ENCODE results near the gene CYFIP2.
"Not testable (repeated sequence)": the region's sequence is repeated elsewhere in the genome, so short reads cannot be mapped to it uniquely, and the experiment has no call there.

The CYFIP2 gene

DNA sequence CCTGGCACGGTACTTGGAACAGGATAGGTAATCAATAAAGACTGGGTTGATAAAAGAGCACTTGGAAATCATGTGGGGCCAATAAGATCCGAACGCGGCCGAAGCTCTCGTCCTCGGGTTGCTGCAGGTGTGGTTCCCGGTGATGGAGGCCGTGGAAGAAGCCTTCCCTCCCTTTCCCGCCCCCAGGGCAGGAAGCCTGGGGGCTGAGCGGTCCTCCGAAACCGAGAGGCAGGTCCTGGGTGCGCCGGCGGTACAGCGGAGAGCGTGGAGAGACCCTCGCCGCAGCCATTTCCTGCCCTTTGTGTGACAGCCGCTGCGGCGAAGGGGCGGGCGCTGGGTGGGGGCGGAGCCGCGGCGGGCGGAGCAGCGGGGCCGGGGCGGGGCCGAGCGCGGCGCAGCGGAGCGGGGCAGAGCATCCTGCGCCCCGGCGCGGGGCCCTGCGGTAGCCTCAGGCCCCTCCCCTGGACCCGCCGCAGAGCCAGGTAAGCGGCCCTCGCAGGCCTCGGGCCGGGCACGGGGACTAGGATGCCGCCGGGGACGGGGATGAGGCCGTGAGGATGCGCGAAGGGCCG, at the start of gene CYFIP2:
TSS of gene CYFIP2 (plus strand) at position 410 of the 572 bp plus-strand sequence. CDS start 19,239 bp downstream, outside the sequence.
- peak; percentile 65 to 78 for DNase-seq (ENCODE audit: low read depth in 1 of 2, low spot score in 1 of 2)

DNA sequence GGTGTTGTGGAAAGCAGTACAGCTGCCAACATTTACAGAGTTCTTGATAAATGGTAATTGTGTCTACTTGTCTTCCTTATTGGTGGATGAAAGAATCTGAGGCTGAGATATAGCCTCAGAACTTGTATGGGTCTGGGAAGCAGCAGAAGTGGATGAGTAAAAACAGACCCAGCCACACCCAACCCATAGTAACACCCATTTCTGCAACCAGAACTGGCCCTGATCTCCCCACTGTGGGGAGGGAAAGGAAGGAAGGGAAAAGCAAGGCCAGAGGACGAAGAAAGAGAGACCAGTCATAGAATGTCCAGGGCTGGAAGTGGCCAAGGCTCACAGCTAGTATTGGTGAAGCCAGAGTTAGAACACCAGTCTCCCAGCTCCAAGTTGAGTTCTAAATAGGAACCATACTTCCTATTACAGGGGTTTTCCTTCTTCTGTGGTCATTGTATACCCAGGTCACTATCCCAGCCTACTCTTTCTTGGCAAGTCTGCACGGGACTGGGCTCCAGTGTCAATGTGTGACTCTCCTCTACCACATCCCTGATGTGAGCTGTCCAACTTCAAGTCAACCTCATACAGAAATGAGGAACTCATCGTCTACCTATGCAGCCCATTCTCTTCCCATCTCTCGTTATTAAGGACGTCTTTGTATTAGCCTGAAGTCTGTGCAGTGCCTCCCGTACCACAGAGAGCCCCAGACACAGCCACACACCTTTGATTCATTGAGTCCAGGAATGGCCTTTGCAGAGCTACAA, 49.4 kb upstream of the CYFIP2 start:
- no peak for DNase-seq (ENCODE audit: low read depth in 1 of 2, low spot score in 1 of 2)

DNA sequence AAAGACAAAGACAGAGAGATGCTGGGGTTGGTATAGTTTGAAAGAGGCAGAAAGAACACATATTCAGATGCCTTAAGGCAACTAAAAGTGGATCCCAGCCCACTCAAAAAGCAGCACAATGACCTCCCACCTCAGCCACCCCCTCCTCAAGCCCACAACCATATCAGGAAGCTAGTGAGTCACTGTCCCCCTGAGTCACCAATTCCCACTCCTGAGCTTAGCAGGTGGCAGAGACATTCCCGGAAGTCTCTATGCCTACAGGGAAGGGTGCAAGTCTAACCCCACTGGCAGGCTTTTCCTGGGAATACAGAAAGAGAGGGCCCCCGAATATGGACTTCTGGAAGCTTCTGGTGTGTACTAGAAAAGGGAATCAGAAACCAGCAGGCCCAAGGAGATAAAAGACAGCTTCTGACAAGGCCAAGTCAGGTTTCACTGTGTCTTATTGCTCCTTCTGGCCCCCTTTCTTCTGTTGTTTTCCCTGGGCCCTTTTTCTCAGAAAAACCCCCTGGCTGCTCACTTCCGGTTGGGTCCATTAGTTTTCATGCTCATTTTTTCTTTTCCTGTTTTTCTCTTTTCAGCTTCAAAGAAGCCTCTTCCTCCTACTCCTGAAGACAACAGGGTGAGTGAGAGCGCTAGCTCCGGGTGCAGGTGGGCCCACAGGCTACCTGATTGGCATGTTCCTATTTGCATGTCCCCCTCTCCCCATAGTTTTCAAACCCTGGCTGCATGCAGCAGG, 48.5 kb upstream of the CYFIP2 start:
- peak in 1 of 2 donors; percentile 41 for DNase-seq (ENCODE audit: low read depth in 1 of 2, low spot score in 1 of 2)

DNA sequence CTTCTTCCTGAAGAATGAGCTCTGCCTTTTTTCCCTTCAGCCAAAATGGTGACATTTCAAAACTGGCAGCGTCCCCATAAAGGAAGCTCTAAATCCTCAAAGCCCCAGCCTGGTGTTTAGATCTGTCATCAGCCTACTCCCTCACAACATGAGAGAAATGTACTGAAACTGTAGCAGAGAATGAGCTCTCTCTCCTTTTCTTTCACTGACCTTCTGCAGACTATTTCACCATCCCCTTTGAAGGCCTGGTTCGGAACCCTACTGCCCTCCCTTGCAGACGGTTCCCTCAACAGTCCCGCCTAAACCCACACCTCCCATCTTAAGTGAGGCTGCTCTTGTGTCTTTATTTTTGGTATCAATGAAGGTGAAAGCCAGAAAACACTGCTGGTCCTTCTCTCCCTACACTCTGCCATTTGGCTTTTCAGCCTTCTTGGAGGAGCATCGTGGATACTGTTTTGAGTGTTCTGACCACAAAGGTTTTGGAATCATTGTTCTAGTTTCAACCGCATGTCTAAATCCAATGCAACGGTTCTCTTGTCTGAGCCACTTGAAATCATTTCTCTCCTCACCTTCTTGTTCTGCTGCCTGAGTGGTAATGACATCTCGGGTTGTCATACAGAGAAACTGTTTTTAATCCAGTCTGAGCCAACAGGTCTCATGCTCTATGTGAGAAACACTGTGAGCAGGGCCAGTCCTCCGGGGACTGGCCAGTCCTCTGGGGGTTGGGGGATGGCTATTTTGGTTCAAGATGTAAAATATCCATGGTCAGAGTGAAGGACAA, 46.2 kb upstream of the CYFIP2 start:
- DNase-seq (ENCODE audit: low read depth in 1 of 2, low spot score in 1 of 2): no peak

DNA sequence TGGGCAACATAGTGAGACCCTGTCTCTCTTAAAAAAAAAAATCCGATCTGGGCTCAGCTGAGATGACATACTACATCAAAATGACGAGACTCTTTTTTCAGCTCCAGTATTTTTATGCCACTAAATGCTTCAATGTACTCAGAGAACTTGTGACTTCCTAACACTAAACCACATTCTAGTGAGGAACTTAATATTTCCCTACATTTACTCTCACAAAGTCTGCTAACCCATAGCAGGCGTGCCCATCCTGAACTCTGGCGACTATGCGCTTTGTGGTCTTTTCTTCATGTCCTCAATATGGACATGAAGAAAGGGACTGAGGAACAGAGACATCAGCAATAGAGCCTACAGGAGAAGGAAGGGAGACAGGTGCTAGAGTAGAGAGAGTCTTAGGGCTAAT, 44.0 kb upstream of the CYFIP2 start:
- no peak for DNase-seq (ENCODE audit: low read depth in 1 of 2, low spot score in 1 of 2)

DNA sequence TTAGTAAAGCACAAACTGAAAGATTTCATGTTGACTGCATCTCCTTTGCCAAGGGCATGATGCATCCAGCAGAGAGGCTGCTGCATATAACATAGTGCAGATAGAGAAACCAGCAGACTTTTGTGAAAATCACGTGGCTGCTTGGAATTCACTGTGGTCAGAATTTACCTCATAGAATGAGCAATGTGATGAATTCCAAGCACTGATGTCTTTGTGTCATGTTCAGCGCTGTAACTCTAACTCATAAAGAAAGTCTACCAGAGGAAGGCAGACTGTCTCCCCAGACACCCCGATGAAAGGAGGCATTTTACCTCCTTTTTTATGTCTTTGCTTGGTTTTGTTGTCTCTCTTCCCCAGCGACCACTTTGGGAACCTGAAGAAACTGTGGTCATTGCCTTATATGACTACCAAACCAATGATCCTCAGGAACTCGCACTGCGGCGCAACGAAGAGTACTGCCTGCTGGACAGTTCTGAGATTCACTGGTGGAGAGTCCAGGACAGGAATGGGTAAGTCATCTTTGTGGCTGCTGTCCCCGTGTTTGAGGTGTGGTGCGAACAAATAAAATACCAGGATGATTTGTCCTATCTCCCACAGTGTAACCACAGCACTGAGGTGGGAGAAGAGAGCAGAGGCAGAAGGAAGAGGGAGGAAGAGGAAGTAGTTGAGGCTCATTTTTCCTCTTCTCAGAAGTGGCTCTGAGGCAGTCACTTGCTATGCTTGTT, 43.3 kb upstream of the CYFIP2 start:
- DNase-seq (ENCODE audit: low read depth in 1 of 2, low spot score in 1 of 2): peak in 1 of 2 donors; percentile 56

DNA sequence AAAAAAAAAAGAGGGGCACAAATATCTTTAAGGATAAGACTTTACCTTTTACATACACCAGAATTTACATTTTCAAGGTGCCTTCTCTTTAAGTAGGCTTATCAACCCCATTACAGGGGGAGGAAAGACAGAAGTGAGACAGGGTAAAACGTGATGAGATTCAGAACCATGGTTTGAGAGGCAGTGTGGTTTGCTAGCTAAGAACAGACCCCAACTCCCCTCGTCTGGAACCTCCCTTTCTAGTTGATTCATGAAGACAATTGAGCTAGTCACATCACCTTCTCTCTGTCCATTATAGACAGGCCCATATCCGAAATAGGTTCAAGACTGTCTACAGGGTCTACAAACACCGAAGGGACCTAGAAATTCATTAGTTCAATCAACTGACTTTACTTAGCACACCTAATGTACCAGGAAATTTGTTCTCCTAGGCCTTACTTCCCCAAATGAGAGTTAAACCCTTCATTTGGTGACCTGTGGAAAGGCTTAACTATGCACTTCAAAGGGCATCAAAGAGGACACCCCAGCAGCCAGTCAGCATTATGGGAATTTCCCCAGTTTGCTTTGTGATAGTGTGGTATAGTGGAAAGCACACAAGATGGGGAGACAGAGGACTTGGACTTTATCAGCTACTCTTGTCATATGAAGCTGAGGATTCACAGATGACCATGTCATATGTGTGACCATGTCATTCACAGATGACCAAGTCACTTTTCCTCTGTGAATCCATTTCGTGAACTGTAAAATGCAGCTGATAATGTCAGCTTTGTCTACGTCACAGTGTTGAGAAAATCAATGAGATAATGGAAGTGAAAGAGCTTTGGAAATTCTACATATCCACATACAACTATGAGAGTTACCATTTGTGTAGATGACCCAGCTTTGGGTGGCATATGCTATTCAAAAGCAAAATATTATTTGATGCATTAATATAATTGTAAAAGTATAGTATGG, 40.2 kb upstream of the CYFIP2 start:
- no peak for DNase-seq (ENCODE audit: low read depth in 1 of 2, low spot score in 1 of 2)

DNA sequence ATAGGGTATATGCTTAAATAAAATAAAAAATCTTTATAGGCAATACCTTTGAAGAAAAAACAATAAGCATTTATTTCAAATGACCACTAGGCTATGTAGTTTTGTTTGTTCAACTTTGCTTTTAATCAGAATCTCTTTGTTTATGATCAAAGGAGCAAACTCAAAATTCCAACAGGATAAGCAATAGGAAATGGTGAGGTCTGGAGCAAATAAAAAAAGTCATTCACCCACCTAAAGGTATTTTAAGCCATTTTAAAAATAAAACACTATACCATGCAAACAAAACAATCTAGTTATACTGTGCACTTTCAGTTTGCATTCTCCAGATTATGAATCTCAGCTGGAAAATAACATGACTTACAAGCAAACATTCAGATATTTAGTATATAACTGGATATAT, 35.3 kb upstream of the CYFIP2 start:
- DNase-seq (ENCODE audit: low read depth in 1 of 2, low spot score in 1 of 2): no peak

DNA sequence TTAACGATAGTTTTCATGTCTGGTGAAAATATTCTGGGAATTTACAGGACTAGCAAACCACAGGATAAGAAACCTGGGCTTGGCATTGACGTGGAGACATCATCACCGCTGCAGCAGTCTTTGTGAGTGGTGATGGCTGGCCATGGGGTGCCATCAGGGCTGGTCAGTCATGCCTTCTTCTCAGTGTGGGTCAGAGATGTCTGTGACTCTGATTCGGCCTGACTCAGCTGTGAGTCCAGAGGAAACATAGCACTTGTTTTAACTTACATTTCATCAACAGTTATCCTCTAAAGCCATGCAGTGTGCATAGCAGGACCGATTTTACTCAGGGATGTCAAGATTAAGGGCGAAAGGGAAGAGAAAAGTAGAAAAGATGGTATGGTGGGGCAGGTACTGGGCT, 33.2 kb upstream of the CYFIP2 start:
- no peak for DNase-seq (ENCODE audit: low read depth in 1 of 2, low spot score in 1 of 2)

DNA sequence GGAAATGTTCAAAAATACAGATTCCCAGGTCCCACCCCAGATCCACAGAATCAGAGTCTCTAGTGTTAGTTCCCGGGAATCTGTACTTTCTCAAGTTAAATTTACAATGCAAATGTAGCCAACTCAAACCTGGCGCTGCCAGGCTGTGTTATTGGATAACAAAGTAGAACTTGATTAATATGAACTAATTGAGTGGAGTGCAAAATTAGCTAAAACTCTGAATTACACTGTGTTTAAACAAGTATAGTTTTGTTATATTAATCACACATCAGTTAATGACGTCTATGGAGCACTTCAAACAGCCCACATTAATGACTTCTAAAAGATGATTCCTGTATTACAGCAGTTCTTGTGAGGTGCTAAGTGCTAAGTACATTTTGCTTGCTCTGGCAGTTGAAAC, 32.4 kb upstream of the CYFIP2 start:
- no peak for DNase-seq (ENCODE audit: low read depth in 1 of 2, low spot score in 1 of 2)

DNA sequence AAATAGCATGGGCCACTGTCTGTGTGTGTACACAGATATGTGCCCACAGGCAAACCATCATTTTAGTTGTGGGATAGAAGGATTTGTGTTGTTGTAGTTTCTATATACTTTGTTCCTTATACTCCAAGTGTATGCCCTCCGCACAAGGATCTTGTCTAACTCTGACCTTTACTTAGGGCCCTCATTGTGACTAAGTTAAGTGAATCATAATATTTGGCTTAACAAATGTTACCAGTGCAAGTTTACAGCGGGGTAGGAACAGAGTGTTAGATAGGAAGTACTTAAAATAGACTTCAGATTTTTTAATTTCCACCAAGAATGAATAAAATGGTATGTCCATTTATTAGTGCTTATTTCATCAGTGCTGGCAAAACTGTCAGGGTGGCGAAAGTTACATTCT, 29.5 kb upstream of the CYFIP2 start:
- DNase-seq (ENCODE audit: low read depth in 1 of 2, low spot score in 1 of 2): no peak

DNA sequence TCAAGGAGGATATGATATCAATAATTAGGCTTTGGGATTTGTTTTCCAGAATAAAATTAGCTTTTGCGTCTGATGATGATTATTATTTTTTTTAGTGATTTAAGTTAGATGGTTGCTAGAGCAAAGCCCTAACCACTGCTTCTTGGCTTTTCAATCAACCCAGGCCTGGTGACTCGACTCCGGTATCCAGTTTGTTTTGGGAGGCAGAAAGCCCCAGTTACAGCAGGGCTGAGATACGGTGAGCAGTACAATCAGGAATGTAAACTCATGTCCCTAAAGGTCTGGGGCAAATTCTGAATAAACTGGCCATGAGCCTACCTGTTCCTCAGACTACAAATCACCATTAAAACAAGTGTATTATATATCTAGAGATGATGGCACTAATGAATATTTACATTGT, 24.4 kb upstream of the CYFIP2 start:
- no peak for DNase-seq (ENCODE audit: low read depth in 1 of 2, low spot score in 1 of 2)

DNA sequence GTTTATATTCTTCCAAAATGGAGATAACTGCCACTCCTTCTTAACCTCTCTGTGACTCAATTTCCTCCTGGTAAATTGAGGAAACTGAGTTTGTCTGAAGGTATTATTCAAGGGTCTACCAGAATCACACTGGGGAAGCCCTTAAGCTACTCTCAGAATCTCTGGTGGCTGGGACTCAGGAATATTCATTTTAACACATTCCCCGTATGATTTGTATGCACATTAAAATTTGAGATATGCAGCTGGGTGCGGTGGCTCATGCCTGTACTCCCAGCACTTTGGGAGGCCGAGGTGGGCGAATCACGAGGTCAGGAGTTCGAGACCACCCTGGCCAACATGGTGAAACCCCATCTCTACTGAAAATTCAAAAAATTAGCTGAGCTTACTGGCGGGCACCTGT, 21.2 kb upstream of the CYFIP2 start:
- not testable (repeated sequence) for DNase-seq (ENCODE audit: low read depth in 1 of 2, low spot score in 1 of 2)

DNA sequence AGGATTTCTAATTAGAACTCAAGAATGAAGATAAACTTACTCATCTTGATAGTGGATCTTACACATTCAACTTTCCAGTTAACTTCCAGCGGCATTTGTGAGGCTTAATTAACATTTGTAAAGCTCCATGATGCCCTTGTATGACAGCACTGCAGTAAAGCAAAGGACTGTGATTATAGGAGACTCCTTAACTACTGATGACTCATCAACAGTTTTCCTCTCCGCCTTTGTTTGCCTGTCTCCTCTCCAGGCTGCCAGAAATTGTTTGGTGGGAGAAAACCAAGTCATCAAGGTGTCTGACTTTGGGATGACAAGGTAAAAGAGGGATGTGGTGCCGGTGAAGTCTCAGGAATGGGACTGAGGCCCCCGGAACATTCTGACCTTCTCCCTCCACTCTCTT, 20.4 kb upstream of the CYFIP2 start:
- DNase-seq (ENCODE audit: low read depth in 1 of 2, low spot score in 1 of 2): no peak

DNA sequence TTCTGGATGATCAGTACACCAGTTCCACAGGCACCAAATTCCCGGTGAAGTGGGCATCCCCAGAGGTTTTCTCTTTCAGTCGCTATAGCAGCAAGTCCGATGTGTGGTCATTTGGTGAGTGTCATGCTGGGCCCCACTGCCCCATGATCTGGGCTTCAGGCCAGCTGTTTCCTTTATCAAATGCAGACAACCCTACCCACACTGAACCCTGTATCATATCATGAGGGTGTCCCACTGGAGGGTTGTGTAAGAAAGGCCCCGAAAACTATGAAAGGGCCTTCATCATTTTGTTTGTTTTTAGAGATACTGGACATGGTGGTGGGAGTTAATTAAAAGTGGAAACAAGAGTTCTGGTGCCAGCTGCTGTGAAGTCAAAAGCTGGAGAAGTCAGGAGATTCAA, 20.0 kb upstream of the CYFIP2 start:
- no peak for DNase-seq (ENCODE audit: low read depth in 1 of 2, low spot score in 1 of 2)

DNA sequence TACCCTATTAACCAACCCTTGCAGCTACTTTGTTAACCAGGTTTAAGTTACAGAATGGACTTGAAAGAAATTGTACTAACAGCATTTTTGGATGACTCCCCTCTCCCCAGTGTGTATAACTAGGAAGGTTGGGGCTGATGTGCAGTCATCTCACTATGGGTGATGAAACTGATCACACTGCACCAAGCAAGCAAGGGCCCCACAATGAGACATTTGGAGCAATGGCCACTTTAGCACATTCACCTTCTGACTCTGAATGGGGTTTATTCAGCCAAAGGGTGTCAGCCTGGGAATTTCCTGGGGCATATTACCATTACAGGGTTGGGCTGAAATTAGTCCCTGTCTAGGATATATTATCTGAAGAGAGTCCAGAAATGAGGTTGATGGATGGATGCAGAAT, 18.7 kb upstream of the CYFIP2 start:
- no peak for DNase-seq (ENCODE audit: low read depth in 1 of 2, low spot score in 1 of 2)

DNA sequence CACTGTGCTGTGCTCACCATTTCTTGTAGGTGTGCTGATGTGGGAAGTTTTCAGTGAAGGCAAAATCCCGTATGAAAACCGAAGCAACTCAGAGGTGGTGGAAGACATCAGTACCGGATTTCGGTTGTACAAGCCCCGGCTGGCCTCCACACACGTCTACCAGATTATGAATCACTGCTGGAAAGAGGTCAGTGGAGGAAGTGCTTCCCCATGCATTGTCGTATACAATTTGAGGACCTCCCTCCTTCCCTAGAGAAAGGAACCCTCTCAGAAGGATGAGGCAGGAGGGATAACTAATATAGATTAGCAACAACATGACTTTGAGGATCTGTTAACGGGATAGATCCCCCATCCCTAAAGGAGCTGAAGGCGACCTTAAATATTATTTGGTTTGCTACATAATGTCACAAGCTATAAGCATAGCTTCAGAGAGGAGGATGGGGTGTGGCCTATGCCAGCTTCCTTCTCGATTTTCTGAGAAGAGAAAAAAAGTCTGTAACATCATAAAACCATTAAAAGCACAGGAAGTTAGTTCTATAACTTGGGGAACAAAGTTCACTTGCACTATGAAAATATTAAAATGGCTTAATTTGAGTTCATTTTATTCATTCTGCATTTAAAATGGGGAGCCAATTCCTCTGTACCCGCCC, 17.0 kb upstream of the CYFIP2 start:
- no peak for DNase-seq (ENCODE audit: low read depth in 1 of 2, low spot score in 1 of 2)

DNA sequence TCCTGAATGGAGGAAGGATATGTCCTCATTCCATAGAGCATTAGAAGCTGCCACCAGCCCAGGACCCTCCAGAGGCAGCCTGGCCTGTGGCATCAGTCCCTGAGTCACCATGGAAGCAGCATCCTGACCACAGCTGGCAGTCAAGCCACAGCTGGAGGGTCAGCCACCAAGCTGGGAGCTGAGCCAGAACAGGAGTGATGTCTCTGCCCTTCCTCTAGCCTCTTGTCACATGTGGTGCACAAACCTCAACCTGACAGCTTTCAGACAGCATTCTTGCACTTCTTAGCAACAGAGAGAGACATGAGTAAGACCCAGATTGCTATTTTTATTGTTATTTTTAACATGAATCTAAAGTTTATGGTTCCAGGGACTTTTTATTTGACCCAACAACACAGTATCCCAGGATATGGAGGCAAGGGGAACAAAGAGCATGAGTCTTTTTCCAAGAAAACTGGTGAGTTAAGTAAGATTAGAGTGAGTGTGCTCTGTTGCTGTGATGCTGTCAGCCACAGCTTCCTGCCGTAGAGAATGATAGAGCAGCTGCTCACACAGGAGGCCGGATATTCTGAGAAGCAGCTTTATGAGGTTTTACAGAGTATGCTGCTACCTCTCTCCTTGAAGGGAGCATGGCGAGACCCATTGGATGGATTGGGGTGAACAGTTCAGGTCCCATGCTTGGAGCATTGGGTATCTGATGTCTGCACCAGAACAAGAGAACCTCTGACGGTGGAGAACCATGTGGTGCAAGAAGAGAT, 13.0 kb upstream of the CYFIP2 start:
- peak in 1 of 2 donors; percentile 39 for DNase-seq (ENCODE audit: low read depth in 1 of 2, low spot score in 1 of 2)

DNA sequence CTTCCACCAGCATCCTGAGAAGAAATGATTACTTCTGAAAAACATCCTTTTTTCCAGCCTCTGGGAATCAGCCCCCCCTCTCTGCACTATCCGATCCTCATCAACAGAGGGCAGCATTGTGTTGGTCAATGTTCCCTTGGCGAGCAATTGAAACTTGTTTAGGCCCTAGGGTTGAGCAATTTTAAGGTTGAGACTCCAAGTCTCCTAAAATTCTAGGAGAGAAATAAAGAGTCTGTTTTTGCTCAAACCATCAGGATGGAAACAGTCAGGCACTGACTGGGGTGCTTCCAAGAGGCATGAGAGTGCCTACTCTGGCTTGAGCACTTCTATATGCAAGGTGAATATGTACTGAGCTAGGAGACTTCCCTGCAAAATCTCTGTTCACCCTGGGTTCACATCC, 12.4 kb upstream of the CYFIP2 start:
- DNase-seq (ENCODE audit: low read depth in 1 of 2, low spot score in 1 of 2): no peak

All from activated T-helper 1 cell treated with anti-CD3 and anti-CD28 coated beads, Interleukin-2, amount 50 U/mL, for 16 hours (primary cell).